ENCODE measurements around the gene PIGU.

DNA sequence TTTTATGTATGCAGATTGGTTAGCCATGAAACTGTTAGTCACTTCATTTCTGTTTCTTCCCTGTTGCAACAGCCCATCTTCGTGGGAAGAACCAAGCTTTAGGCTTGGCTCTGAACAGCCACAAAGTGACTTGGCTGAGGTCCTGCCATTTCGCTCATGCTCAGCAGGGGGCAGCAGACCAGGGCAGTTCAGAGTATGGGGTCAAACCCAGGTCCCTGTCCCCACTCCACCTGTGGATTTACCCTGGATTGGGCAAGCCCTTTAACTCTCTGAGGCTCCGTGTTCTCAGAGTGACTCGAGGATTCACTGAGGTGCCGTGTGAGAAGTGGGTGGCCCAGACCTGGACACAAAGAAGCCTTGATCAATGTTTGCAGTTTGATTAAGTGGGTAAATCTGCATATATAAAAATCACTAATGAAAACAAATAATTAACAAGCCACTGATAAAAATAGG, 138.2 kb downstream of the PIGU start:
- no peak for TF ChIP-seq EZH2phosphoT487 (IDR thresholded peaks at IDR 0.05; ENCODE audit: insufficient read depth, low read depth)
- no peak for TF ChIP-seq EZH2 (IDR thresholded peaks at IDR 0.05; ENCODE audit: insufficient read depth, poor library complexity, severe bottlenecking)
